ENCODE results near the gene DLGAP1. TPM values are rescaled to one million over a fixed set of nuclear protein-coding genes. Genes with fewer than 3 reads are reported as not detected.

The DLGAP1 gene
- total and polyA plus RNA-seq, 2 of the 8 experiments (the other 6 are each of a cell fraction or from before 2014, with no cell fraction given) = 11.8 to 16.9 TPM

DNA sequence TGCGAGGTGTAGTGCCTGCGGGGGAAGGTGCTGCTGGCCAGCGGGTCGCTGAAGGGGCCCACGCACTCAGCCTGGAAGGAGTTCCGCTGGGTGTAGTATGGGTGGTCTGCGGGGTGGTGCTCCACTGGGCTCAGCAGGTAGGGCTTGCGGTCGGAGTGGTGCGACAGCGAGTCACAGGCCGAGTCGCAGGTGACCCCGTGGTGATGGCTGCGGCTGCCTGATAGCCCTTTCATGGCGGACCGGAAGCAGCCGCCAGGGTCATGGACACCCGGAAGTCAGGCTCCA is 575.3 kb downstream of the DLGAP1 start (continued):
- no peak for TF ChIP-seq JUND (IDR thresholded peaks at IDR 0.05; ENCODE audit: low read length)
